Measurements from ENCODE around the gene CAPN5. TPM values are rescaled to one million over a fixed set of nuclear protein-coding genes. Genes with fewer than 3 reads are reported as not detected.

CAPN5 gene
- total RNA-seq, 1 donor from 2014 or later = 18.3 TPM

GRCh38 chr11:77071671-77072605, 5.2 kb downstream of the CAPN5 start:
- Mint-ChIP-seq H3K9me3 (no peaks in the 10 kb centered on the region), H3K4me1 (peaks cover 24% of the 10 kb centered on the region), H3K36me3 (no peaks in the 10 kb centered on the region), H3K27me3 (ENCODE audit: low read depth) (no peaks in the 10 kb centered on the region), H3K27ac (peak overlapping the region; percentile 32), H3K4me3 (no peak overlapping the region)
- DNase-seq (ENCODE audit: low spot score in 2 of 2, unreplicated experiment in 2 of 2) = no peak
- TF ChIP-seq CTCF (IDR thresholded peaks at IDR 0.05; ENCODE audit: unreplicated experiment) = no peak

- Mint-ChIP-seq H3K27me3 (ENCODE audit: low read depth) (no peaks in the 10 kb centered on the region), H3K9me3 (peaks cover 1% of the 10 kb centered on the region), H3K27ac (peak overlapping the region; percentile 83), H3K4me3 (no peak overlapping the region), H3K4me1 (peaks cover 20% of the 10 kb centered on the region), H3K36me3 (no peaks in the 10 kb centered on the region)
- no peak for DNase-seq (ENCODE audit: low spot score in 2 of 2, unreplicated experiment in 2 of 2)
- no peak for TF ChIP-seq CTCF (IDR thresholded peaks at IDR 0.05; ENCODE audit: unreplicated experiment)
These were observed 6.1 kb downstream of the CAPN5 start for GRCh38 chr11:77072851-77073327.

DNA sequence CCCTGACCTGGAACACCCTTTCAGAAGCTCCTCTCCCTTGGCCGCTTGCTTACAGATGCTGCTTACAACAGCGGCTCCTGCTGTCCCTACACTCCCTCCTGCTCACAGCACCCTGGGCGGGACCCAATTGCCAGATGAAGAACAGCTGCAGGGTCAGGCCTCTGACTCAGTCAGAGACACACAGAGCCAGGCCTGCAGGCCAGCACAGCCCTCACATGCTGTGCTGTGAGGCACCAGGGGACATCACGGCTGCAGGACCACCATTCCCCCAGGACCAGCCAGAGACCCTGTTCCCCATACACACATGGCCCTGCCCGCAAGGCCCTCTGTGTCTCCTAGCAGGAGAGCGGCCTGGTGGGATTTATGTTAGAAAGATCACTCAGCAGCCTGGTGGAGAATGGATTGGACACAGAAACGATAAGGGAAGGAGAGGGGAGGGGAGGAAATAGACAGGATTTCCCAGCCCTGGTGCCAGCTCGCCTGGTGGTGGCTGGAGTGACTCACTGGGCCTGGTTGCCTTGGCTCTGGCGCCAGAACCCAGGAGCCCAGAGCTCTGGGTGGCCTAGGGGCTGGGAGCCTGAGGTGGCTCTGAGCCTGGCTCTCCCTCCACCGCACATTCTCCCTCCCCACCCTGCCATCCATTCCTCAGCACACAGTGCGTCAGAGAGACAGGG, 6.7 kb downstream of the CAPN5 start:
- peak in 1 of 2 experiments; percentile 56 for DNase-seq (ENCODE audit: low spot score in 2 of 2, unreplicated experiment in 2 of 2)
- Mint-ChIP-seq H3K27ac (peak overlapping the region; percentile 83), H3K9me3 (peaks cover 7% of the 10 kb centered on the region), H3K4me3 (no peak overlapping the region), H3K36me3 (no peaks in the 10 kb centered on the region), H3K27me3 (ENCODE audit: low read depth) (no peaks in the 10 kb centered on the region), H3K4me1 (peaks cover 20% of the 10 kb centered on the region)
- no peak for TF ChIP-seq CTCF (IDR thresholded peaks at IDR 0.05; ENCODE audit: unreplicated experiment)

GRCh38 chr11:77074205-77074604, 7.4 kb downstream of the CAPN5 start:
- H3K9me3 Mint-ChIP-seq = peaks cover 14% of the 10 kb centered on the region
- DNase-seq (ENCODE audit: low spot score in 2 of 2, unreplicated experiment in 2 of 2) = no peak
- TF ChIP-seq CTCF (IDR thresholded peaks at IDR 0.05; ENCODE audit: unreplicated experiment) = no peak
- no peak overlapping the region for H3K4me3 Mint-ChIP-seq
- no peak overlapping the region for H3K27ac Mint-ChIP-seq
- no peaks in the 10 kb centered on the region for H3K27me3 Mint-ChIP-seq (ENCODE audit: low read depth)
- peaks cover 2% of the 10 kb centered on the region for H3K36me3 Mint-ChIP-seq
- peaks cover 20% of the 10 kb centered on the region for H3K4me1 Mint-ChIP-seq

DNA sequence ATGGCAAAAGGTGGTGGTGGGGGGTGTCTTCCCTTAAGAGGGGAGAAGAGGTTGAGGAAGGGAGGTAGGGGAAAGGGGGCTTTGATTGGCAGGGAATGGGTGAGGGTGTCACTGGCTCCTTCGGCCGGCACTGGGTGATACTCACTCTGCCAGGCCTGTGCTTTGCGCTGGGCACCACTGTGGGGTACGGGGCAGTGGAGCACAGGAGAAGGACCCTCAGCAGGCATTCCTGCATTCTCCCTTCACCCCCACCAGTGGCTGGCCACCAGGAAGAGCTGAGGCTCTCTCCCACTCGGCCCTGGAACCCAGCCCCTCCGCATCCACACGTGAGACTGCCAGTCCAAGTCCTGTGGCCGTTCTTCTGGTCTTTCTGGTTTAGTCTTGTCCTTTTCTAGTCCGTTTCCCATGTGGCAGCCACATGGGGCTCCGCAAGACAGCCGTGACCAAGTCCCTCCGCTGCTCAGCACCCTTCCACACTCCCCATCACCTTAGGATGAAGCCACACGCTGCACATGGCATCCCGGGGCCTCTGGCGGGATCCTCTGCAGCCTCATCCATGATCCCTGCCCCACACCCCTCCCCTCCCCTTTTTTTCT, 8.0 kb downstream of the CAPN5 start:
- H3K4me3 Mint-ChIP-seq = no peak overlapping the region
- no peak for TF ChIP-seq CTCF (IDR thresholded peaks at IDR 0.05; ENCODE audit: unreplicated experiment)
- H3K4me1 Mint-ChIP-seq = peaks cover 20% of the 10 kb centered on the region
- H3K9me3 Mint-ChIP-seq = peaks cover 16% of the 10 kb centered on the region
- peaks cover 2% of the 10 kb centered on the region for H3K36me3 Mint-ChIP-seq
- no peak for DNase-seq (ENCODE audit: low spot score in 2 of 2, unreplicated experiment in 2 of 2)
- H3K27me3 Mint-ChIP-seq (ENCODE audit: low read depth) = no peaks in the 10 kb centered on the region
- no peak overlapping the region for H3K27ac Mint-ChIP-seq
